Measurements from ENCODE around the gene PADI4.
"Not testable (repeated sequence)": the region's sequence is repeated elsewhere in the genome, so short reads cannot be mapped to it uniquely, and the experiment has no call there.

The PADI4 gene

DNA sequence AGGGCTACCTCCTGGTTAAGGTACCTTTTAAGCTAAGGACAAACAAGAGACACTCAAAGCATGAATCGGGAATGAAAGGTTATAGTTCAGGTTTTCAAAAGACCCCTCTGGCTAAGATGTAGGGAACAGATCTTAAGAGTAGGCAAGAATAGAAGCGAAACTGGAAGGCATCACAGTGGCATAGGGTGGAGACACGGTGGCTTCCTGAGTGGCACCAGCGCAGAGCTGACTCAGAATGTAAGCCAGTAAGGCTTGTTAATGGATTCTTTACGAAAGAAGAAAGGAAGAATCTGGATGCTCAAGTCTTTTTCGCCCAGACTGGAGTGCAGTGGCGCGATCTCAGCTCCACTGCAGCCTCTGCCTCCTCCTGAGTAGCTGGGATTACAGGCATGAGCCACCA lies 85.2 kb downstream of the PADI4 start:
- Histone ChIP-seq H3K9me3 (ENCODE audit: control insufficient read depth, insufficient read depth, low read length) (no peaks in the 10 kb centered on the region), H3K36me3 (ENCODE audit: insufficient read depth, low read length) (no peaks in the 10 kb centered on the region), H3K9ac (ENCODE audit: low read depth, low read length) (no peak overlapping the region), H3K4me1 (ENCODE audit: insufficient read depth, low read length) (no peaks in the 10 kb centered on the region)

- Histone ChIP-seq H3K9ac (ENCODE audit: low read depth, low read length) (no peak overlapping the region), H3K4me1 (ENCODE audit: insufficient read depth, low read length) (no peaks in the 10 kb centered on the region), H3K9me3 (ENCODE audit: control insufficient read depth, insufficient read depth, low read length) (no peaks in the 10 kb centered on the region), H3K36me3 (ENCODE audit: insufficient read depth, low read length) (no peaks in the 10 kb centered on the region)
Measured at GRCh38 chr1:17397910-17398695, 90.1 kb downstream of the PADI4 start.

- Histone ChIP-seq H3K9me3 (ENCODE audit: control insufficient read depth, insufficient read depth, low read length) (no peaks in the 10 kb centered on the region), H3K9ac (ENCODE audit: low read depth, low read length) (no peak overlapping the region), H3K4me1 (ENCODE audit: insufficient read depth, low read length) (no peaks in the 10 kb centered on the region; the same call in 1 of the 2 replicates), H3K36me3 (ENCODE audit: insufficient read depth, low read length) (no peaks in the 10 kb centered on the region)
Measured at GRCh38 chr1:17400725-17401341, 92.8 kb downstream of the PADI4 start.

- no peak overlapping the region for H3K9ac ChIP-seq (ENCODE audit: low read depth, low read length)
Measured at GRCh38 chr1:17401841-17402240, 93.8 kb downstream of the PADI4 start.

GRCh38 chr1:17403081-17403480 lies 95.1 kb downstream of the PADI4 start:
- no peaks in the 10 kb centered on the region for H3K9me3 ChIP-seq (ENCODE audit: control insufficient read depth, insufficient read depth, low read length)
- H3K9ac ChIP-seq (ENCODE audit: low read depth, low read length): no peak overlapping the region
- H3K4me1 ChIP-seq (ENCODE audit: insufficient read depth, low read length): no peaks in the 10 kb centered on the region; the same call in 1 of the 2 replicates
- H3K36me3 ChIP-seq (ENCODE audit: insufficient read depth, low read length): no peaks in the 10 kb centered on the region; the same call in 1 of the 2 replicates

More at GRCh38 chr1:17401841-17402240, 93.8 kb downstream of the PADI4 start:
- no peaks in the 10 kb centered on the region for H3K36me3 ChIP-seq (ENCODE audit: insufficient read depth, low read length)
- no peaks in the 10 kb centered on the region; the same call in 1 of the 2 replicates for H3K4me1 ChIP-seq (ENCODE audit: insufficient read depth, low read length)
- H3K9me3 ChIP-seq (ENCODE audit: control insufficient read depth, insufficient read depth, low read length): no peaks in the 10 kb centered on the region

DNA sequence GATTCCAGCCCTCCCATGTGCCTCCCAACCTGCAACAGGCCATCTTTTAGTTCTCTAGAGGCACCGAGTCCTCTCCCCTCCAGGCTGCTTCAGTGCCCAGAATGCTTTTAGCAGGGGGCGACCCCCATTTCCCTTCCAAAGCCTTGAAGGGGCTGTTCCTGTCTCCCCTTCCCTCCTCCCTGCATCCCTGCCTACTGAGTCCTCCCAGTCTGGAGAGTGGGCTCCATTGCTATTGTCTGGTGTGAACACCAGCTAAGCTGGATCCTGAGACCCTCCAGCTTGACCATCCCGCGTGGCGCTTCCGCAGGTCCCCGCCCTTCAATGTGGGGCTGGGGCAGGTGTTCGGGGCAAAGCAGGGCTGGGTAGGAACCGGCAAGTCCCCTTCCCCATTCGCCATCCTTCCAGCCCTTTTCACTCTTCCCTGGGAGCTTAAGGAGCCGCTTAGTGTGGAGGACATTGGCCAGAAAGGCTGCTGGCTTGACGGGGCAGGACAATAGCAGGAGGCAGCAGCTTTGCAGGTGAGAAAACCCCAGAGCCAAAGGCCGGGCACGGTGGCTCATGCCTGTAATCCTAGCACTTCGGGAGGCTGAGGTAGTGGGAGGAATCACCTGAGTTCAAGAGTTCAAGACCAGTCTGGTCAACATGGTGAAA lies 96.2 kb downstream of the PADI4 start:
- Histone ChIP-seq H3K36me3 (ENCODE audit: insufficient read depth, low read length) (peaks cover 5% of the 10 kb centered on the region; the same call in 1 of the 2 replicates), H3K4me1 (ENCODE audit: insufficient read depth, low read length) (peaks cover 6% of the 10 kb centered on the region; the same call in 1 of the 2 replicates), H3K9me3 (ENCODE audit: control insufficient read depth, insufficient read depth, low read length) (no peaks in the 10 kb centered on the region), H3K9ac (ENCODE audit: low read depth, low read length) (no peak overlapping the region)

DNA sequence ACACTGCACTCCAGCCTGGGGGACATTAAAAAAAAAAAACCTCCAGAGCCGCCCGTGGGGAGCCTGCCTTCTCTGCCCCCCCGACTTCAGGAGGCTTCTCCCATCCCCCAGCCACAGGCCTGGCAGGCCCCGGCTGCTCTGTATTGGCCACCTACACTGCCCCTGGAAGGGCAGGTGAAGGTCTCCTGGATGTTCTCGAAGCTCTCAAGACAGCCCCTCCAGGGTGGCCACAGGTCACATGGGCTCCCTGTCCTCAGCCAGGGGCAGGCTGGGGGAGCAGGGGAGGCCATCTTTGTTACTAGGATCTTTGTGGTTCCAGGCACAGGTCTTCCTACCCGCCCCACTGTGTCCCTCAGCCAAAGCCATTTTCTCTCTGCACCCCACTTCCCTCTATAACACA lies 96.8 kb downstream of the PADI4 start:
- H3K9me3 ChIP-seq (ENCODE audit: control insufficient read depth, insufficient read depth, low read length): no peaks in the 10 kb centered on the region
- H3K9ac ChIP-seq (ENCODE audit: low read depth, low read length): no peak overlapping the region
- peaks cover 9% of the 10 kb centered on the region; the same call in 1 of the 2 replicates for H3K36me3 ChIP-seq (ENCODE audit: insufficient read depth, low read length)
- peaks cover 6% of the 10 kb centered on the region; the same call in 1 of the 2 replicates for H3K4me1 ChIP-seq (ENCODE audit: insufficient read depth, low read length)

- peaks cover 6% of the 10 kb centered on the region; the same call in 1 of the 2 replicates for H3K4me1 ChIP-seq (ENCODE audit: insufficient read depth, low read length)
- H3K36me3 ChIP-seq (ENCODE audit: insufficient read depth, low read length): peaks cover 16% of the 10 kb centered on the region
- no peak overlapping the region for H3K9ac ChIP-seq (ENCODE audit: low read depth, low read length)
- H3K9me3 ChIP-seq (ENCODE audit: control insufficient read depth, insufficient read depth, low read length): no peaks in the 10 kb centered on the region
Measured at GRCh38 chr1:17405898-17406759, 98.1 kb downstream of the PADI4 start.

DNA sequence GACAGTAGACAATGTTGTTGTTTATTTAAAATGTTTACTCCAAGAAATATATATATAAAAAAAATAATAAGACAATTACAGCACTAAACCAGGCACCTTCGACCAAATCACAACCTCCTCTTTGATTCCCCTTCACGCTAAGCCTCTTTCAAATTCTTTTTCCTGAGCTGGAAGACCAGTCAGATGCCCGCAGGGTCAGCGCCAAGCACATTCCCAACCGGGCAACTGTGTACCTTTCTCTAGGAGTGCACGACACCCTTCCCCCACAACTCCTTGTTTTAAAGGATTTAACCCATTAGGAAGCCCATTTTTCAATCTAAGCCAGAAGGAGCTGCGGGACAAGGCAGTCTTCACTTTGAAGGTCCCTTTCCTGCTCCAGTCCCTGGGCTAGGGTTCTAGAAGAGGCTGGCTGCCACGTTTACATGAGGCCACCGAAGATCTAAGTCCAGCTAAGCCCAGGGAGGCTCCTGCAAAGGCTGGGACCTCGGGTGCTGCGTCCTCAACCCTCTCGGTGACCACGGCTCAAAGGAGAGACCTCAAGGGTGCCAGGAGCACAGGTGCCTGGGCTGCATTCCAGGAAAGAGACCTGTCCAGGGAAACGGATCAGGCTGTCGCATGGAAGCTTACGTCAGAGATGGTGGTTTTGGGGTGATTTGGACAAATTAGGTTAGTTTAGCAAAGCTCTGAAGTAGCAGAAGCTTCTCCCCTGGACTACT lies 98.9 kb downstream of the PADI4 start:
- H3K9ac ChIP-seq (ENCODE audit: low read depth, low read length); H3K9me3 ChIP-seq (ENCODE audit: control insufficient read depth, insufficient read depth, low read length); H3K4me1 ChIP-seq (ENCODE audit: insufficient read depth, low read length): not testable (repeated sequence)
- H3K36me3 ChIP-seq (ENCODE audit: insufficient read depth, low read length): peaks cover 21% of the 10 kb centered on the region

- H3K9me3 ChIP-seq (ENCODE audit: control insufficient read depth, insufficient read depth, low read length); H3K4me1 ChIP-seq (ENCODE audit: insufficient read depth, low read length); H3K9ac ChIP-seq (ENCODE audit: low read depth, low read length): not testable (repeated sequence)
- peaks cover 30% of the 10 kb centered on the region for H3K36me3 ChIP-seq (ENCODE audit: insufficient read depth, low read length)
Measured at GRCh38 chr1:17407786-17408514, 100.0 kb downstream of the PADI4 start.

GRCh38 chr1:17409391-17409811 lies 101.4 kb downstream of the PADI4 start:
- no peaks in the 10 kb centered on the region for H3K9me3 ChIP-seq (ENCODE audit: control insufficient read depth, insufficient read depth, low read length)
- H3K4me1 ChIP-seq (ENCODE audit: insufficient read depth, low read length): peaks cover 6% of the 10 kb centered on the region; the same call in 1 of the 2 replicates
- no peak overlapping the region for H3K9ac ChIP-seq (ENCODE audit: low read depth, low read length)
- peaks cover 42% of the 10 kb centered on the region for H3K36me3 ChIP-seq (ENCODE audit: insufficient read depth, low read length)

DNA sequence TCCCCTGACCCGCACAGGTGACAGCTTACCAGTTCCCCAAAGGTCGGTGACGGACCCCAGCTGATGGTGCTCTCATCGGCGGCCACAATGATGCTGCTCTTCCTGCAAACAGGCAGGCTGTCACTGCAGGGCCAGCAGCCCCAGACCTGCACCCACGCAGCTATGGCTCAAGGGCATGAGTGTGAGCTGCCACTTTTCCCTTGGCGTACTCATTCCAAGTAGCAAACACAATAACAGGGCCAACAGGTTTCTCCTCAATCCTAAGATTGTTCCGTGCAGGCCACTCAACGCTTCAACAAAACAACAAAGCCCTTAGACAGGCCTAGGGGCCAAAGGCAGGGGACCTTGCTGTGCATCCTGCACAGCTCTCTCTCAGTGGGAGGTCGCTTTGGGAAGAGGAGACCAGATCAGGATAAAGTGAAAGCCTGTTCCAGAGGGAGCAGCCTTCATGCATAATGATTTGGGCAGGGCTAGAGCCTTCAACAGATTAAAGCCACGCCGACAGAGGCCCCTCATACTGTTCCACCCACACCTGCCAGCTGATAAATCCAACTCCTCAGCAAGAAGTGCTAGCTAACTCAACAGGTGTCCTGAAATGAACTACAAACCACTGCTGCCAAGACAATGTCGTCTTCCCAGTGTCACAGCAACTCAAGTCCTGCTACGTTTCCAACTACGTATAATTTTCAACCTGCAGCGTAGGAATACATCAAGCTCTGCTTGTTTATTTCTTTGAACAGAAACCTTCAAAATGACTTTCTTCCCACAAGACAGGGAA lies 104.3 kb downstream of the PADI4 start:
- peaks cover 6% of the 10 kb centered on the region; the same call in 1 of the 2 replicates for H3K4me1 ChIP-seq (ENCODE audit: insufficient read depth, low read length)
- H3K36me3 ChIP-seq (ENCODE audit: insufficient read depth, low read length): peaks cover 67% of the 10 kb centered on the region
- no peaks in the 10 kb centered on the region for H3K9me3 ChIP-seq (ENCODE audit: control insufficient read depth, insufficient read depth, low read length)
- no peak overlapping the region for H3K9ac ChIP-seq (ENCODE audit: low read depth, low read length)
